M059J (cell line): ENCODE data around the gene BRIP1. TPM values are rescaled to one million over a fixed set of nuclear protein-coding genes. Genes with fewer than 3 reads are reported as not detected.
"Not testable (repeated sequence)": the region's sequence is repeated elsewhere in the genome, so short reads cannot be mapped to it uniquely, and the experiment has no call there.

Experiments used
- DNase-seq: peaks from one replicate; pipeline ENCODE4 v3.0.0-alpha.2; 2012; ENCODE audit warnings: low read depth
- total RNA-seq: library from RNA; depleted of rRNA; stranded (reverse); fragments of >200 nt; shearing (Covaris generic); gene quantifications from 2 replicates; pipeline ENCODE4 v1.2.3, GENCODE V29; 2014

Gene BRIP1
- total RNA-seq, 1 experiment from 2014 or later: 20.8 TPM

DNA sequence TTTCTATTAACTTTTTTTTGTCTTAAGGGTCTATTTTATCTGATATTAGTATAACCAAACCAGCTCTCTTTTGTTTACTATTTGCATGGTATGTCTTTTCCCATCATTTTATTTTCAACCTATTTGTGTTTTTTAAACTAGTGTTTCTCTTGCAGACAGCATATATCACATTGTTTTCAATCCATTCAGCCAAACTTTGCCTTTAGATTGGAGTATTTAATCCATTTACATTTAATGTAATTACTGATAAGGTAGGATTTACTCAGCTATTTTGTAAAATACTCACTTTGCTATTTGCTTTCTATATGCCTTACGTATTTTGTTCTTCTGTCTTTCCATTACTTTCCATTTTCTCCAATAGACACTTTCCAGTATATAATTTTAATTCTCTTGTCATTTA, 164.3 kb downstream of the BRIP1 start:
- no peak for DNase-seq

DNA sequence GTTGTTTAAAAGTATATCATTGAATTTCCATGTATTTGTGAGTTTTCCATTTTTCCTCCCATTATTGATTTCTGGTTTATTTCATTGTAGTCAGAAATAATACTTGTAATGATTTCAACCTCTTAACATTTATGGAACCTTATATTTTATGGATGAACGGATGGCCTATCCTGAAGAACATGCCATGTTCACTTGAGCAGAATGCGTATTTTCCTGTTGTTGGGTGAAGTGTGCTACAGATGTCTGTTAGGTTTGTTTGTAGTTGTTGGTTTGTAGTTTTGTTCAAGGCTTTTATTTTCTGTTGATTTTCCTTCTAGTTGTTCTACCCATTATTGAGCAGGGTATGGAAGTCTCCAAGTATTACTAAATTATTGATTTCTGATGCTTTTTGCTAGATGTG, 165.1 kb downstream of the BRIP1 start:
- no peak for DNase-seq

DNA sequence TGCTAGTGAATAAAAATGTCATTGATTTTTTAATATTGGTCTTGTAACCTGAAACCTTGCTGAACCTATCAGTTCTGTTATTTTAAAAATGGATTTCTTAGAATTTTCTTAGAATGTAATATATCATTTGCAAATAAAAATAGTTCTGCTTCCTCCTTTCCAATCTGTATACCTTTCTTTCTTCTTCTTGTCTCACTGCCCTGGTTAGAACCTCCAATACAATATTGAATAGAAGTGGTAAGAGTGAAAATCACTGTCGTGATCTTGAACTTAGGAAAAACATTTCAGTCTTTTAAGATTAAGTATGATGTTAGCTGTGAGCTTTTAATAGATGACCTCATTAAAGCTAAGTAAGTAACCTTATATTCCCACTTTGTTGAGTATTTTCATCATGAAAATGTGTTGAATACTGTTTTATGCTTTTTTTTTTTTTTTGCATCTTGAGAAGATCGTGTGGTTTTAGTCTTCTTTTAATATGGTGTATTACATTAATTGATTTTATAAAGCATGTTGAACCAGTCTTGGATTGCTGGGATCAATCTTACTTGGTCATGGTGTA, 167.5 kb downstream of the BRIP1 start:
- no peak for DNase-seq

DNA sequence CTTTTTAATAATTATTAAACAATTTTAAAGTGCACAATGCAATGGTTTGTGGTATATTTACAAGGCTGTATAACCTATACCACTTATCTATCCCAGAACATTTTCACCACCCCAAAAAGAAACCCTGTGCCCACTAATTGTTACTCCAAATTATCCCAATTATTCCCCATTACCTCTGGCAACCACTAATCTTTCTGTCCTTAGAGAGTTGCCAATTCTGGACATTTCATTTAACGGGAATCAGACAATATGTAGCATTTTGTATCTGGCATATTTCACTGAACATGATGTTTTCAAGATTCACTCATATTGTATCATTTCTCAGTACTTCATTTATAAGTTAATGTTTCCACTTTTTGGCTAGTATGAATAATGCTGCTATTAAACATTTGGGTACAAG, 169.2 kb downstream of the BRIP1 start:
- DNase-seq: no peak

DNA sequence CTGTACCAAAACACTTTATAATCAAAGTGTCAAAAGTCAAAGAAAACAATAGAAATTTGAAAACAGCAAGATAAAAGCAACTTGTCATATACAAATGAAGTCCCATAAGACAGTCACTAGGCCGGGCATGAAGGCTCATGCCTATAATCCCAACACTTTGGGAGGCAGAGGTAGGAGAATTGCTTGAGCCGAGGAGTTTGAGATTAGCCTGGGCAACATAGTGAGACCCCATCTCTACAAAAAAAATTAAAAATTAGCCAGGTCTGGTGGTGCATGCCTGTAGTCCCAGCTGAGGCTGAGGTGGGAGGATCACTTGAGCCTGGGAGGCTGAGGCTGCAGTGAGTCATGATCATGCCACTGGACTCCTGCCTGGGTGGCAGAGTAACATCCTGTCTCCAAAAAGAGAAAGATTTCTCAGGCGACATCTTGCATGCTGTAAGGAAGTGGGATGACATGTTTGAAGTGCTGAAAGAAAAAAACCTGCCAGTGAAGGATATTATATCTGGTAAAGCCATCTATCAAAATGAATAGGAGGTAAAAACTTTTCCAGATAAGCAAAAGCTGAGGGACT, 173.6 kb downstream of the BRIP1 start:
- DNase-seq: peak; percentile 55

DNA sequence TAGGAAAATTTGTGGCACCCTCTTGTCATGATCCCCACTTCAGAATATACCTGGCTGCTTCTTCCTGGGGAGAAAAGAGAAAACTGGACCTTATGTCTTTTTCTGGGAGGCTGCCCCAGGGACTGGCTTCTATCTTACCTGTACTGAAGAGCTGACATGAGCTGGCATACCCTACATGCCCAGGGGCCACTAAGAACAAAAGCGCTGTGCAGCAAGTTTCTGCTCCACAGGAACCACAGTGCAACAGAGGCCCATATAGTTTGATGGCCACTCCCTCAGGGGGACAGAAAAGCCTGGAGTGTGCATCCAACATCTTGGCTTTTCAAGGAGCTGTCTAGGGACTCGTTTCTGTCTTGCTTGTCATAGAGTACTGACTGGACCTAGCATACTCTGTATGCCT, 175.6 kb downstream of the BRIP1 start:
- no peak for DNase-seq

DNA sequence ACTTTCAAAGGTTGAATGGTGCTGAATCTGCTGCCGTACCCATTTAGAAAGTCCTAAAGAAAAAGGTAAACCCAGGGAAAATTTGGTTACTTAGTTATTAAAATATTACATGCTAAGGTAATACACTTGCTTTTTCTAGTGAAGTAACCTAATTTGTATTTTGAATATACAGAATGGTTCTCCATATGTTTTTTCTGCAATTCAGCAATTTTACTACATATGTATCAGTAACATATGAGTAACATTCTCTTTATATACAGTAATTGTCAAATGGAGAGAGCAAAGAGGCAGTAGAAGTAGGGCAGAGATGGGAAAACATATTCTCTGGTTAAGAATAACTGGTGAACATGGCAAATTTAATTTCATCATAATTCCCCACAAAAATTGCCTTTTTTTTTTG, 177.2 kb downstream of the BRIP1 start:
- DNase-seq: no peak

DNA sequence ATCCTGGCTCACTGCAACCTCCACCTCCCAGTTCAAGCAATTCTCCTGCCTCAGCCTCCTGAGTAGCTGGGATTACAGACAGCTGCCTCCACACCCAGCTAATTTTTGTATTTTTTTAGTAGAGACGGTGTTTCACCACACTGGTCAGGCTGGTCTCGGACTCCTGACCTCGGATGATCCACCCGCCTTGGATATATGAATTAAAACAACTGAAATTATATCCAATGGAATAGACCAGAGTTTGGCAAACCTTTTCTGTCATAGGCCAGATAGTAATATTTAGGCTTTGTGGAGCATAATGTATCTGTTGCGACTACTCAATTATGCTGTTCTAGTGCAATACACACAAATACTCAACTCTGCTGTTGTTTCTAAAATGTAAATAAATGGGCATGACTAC, 178.5 kb downstream of the BRIP1 start:
- no peak for DNase-seq

DNA sequence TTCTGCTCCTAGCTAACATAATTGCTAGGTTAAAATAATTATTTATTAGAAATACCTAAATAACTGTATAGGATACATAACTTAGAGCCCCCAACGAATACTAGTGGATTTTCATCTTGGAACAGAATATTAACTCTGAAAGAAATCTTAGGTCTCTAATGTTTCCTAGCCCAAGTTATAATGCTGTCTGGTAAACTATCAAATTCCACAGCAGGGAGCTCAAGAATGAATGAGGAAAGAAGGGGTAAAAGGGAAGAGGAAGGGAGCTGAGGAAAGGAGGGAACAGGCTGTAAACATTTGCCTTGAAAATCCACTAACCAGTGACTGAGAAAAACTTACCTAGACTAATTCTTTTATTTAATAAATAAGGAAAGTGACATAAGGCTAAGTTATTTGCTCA, 179.2 kb downstream of the BRIP1 start:
- no peak for DNase-seq

DNA sequence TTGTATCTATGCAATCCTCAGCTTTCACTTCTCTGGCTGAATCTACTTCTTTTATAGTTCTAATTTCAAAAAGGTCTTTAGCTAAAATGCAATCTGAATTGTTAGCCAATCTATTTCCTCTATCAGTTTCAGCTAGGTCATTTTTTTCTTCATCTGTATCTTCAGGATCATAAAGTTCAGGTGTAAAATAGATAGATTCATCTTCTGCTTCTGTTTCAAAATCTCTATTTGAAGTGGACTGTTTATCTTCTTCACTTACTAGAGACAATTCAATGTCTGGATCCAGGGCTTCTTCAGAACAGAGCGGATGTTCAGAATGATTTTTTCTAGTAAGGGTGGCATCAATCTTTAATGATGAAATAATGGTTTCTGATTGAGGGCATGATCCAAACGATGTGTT, 179.9 kb downstream of the BRIP1 start:
- no peak for DNase-seq

DNA sequence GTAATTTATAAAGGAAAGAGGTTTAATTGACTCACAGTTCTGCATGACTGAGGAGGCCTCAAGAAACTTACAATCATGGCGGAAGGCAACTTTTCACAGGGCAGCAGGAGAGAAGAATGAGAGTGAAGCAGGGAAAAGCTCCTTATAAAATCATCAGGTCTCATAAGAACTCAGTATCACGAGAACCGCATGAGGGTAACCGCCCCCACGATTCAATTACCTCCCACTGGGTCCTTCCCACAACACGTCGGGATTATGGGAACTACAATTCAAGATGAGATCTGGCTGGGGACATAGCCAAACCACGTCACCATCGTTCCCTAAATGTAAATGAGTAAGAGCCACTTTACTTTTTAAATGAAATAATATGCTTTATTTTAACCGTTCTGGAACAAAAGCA, 182.4 kb downstream of the BRIP1 start:
- DNase-seq: no peak

DNA sequence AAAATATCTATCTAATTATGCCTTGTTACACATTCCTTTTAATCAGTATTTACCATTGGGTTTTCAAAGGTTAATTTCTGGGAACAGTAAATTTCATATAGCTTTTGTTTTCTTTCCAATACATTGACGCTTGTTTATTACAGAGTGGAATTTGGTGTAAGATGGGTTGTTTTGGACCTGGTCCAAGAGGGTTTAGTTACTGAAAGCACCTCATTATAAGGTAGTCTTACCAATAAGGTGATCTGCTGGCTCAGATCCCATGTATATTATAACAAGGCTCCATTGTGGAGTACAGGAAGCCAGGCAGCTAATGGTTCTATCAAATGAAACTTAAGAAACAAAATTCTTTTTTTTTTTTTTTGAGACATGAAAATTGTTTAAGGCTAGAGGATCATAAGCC, 185.0 kb downstream of the BRIP1 start:
- no peak for DNase-seq

DNA sequence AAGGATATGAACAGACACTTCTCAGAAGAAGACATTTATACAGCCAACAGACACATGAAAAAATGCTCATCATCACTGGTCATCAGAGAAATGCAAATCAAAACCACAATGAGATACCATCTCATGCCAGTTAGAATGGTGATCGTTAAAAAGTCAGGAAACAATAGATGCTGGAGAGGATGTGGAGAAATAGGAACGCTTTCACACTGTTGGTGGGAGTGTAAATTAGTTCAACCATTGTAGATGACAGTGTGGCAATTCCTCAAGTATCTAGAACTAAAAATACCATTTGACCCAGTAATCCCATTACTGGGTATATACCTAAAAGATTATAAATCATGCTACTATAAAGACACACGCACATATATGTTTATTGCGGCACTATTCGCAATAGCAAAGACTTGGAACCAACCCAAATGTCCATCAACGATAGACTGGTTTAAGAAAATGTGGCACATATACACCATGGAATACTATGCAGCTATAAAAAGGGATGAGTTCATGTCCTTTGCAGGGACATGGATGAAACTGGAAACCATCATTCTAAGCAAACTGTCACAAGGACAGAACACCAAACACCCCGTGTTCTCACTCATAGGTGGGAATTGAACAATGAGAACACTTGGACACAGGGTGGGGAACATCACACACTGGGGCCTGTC, 186.0 kb downstream of the BRIP1 start:
- not testable (repeated sequence) for DNase-seq

DNA sequence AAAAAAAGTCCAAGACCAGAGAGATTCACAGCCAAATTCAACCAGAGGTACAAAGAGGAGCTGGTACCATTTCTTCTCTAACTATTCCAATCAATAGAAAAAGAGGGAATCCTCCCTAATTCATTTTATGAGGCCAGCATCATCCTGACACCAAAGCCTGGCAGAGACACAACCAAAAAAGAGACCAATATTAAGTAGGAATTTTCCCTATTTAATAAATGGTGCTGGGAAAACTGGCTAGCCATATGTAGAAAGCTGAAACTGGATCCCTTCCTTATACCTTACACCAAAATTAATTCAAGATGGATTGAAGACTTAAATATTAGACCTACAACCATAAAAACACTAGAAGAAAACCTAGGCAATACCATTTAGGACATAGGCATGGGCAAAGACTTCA, 186.8 kb downstream of the BRIP1 start:
- DNase-seq: not testable (repeated sequence)

DNA sequence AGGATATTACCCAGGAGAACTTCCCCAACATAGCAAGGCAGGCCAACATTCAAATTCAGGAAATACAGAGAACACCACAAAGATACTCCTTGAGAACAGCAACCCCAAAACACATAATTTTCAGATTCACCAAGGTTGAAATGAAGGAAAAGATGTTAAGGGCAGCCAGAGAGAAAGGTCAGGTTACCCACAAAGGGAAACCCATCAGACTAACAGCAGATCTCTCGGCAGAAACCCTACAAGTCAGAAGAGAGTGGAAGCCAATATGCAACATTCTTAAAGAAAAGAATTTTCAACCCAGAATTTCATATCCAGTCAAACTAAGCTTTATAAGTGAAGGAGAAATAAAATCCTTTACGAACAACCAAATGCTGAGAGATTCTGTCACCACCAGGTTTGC, 188.7 kb downstream of the BRIP1 start:
- not testable (repeated sequence) for DNase-seq

DNA sequence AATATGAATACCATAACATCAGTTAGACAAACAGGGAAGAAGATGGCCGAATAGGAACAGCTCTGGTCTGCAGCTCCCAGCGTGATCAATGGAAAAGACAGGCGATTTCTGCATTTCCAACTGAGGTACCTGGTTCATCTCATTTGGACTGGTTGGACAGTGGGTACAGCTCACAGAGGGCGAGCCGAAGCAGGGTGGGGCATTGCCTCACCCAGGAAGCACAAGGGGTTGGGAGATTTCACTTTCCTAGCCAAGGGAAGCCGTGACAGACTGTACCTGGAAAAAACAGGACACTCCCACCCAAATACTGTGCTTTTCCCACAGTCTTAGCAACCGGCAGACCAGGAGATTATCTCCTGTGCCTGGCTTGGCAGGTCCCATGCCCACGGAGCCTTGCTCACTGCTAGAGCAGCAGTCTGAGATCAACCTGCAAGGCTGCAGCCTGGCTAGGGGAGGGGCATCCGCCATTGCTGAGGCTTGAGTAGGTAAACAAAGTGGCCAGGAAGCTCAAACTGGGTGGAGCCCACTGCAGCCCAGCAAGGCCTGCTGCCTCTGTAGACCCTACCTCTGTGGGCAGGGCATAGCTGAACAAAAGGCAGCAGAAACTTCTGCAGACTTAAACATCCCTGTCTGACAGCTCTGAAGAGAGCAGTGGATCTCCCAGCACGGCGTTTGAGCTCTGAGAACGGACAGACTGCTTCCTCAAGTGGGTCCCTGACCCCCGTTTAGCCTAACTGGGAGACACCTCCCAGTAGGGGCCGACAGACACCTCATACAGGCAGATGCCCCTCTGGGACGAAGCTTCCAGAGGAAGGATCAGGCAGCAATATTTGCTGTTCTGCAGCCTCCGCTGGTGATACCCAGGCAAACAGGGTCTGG, 190.1 kb downstream of the BRIP1 start:
- DNase-seq: not testable (repeated sequence)

DNA sequence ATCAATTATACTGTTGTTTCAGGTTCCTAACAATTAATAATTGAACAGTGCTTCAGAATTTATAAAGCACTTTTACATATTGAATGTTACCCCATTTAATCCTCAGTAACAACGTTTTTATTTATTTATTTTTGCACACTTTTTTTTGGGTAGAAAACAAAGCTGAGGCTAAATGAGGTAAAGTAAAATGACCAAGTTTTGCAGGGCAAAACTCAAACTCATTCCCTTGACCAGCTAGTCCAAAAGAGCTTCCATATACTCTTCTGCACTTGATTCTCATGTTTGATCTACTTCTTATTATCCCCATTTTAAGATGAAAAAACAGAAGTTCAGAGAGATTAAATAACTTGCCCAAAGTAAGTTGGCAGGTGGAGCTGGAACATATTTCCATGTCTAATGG, 191.2 kb downstream of the BRIP1 start:
- no peak for DNase-seq

DNA sequence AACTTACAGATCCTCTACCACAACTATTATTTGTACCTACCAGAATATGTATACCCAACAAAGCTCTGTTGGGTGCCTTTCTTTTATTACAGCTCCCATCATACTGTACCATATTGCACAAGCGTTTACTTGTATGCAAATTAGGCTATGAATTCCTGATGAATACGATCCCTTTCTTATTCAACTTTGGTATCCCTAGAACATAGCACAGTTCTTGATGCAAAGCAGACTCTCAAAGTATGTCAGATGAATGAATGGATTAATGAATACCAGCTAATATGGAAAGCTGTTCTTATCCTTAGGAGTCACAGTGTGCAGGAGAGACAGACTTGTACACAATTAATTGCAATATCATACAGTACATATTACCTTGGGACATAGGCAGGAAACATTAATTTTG, 192.6 kb downstream of the BRIP1 start:
- no peak for DNase-seq

DNA sequence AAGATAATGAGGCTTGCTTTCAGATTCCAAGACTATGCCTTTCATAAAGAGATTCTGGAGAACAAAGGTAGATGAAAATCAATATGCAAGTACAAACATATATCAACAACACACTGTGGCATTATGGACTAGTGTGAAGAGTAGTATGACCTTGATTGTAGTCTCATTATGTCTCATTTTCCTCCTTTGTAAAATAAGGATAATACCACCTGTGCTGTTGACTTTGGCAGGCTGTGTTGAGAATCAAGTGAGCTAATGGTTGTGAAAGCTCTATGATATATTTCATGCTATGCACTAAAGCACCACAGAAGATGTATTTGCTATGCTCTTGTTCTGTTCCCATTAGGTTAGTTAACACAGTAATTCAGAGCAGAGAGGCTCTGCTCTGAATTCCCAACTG, 193.8 kb downstream of the BRIP1 start:
- no peak for DNase-seq

DNA sequence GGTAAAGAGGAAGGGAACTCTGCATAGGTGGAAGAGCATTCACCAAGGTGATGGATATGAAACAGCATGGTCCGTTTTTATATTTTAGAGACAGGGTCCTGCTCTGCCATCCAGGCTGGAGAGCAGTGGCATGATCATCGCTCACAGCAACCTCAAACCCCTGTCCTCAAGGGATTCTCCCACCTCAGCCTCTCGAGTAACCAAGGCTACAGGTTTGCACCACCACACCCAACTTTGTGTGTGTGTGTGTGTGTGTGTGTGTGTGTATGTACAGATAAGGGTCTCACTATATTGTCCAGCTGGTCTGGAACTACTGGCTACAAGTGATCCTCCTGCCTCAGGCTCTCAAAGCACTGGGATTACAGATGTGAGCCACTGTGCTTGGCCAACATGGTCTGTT, 194.8 kb downstream of the BRIP1 start:
- DNase-seq: no peak

DNA sequence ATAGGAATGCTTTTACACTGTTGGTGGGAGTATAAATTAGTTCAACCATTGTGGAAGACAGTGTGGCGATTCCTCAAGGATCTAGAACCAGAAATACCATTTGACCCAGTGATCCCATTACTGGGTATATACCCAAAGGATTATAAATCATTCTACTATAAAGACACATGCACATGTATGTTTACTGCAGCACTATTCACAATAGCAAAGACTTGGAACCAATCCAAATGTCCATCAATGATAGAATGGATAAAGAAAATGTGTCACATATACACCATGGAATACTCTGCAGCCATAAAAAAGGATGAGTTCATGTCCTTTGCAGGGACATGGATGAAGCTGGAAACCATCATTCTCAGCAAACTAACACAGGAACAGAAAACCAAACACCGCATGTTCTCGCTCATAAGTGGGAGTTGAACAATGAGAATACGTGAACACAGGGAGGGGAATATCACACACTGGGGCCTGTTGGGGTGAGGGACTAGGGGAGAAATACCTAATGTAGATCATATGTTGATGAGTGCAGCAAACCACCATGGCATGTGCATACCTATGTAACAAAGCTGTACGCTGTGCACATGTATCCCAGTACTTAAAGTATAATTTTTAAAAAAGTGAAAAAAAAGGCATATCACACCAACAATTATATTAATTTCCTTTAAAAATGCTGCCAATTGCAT, 196.8 kb downstream of the BRIP1 start:
- not testable (repeated sequence) for DNase-seq

DNA sequence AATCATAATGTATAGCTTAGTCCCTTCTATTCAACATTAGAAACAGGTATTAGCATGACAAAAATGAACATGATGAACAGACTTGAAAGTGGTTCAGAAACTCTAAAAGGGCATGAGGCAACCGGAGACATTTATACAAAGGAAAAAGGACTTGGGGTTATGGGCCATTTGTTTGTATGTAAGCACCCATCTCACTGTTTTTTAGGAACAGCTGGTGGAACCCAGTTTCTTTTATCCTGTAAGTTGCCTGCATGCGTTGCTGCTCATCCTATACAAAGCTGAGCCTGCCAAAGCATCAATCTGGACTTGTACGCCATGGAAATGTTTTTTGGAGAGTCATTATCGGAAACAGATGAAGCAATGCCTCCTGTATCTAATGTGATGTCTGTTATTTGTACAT, 200.0 kb downstream of the BRIP1 start:
- no peak for DNase-seq
